ENCODE results near the gene ZNF414. TPM values are rescaled to one million over a fixed set of nuclear protein-coding genes. Genes with fewer than 3 reads are reported as not detected.

Gene ZNF414
- total and polyA plus RNA-seq, 3 experiments from 2014 or later = 18.0 to 26.0 (median 25.7) TPM

DNA sequence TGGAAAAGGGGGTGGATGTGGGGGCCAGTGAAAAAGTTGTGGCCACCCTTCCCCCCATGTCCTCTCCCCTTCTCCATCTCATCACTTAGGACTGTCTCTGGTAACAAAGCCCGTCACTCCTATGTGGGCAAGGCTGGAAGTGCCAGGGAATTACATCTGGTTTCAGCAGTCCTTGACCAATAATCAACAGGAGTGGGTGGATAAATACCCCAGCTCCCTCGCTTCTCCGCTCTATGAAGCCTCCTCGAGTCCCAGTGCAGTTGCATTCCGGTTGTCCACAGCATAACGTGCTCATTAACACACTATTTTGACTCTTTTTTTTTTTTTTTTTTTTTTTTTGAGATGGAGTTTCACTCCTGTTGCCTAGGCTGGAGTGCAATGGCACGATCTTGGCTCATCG is 31.8 kb upstream of the ZNF414 start:
- DNase-seq = no peak
- Histone ChIP-seq H3K4me1 (ENCODE audit: insufficient read depth, low read length) (no peaks in the 10 kb centered on the region), H3K27me3 (ENCODE audit: insufficient read depth, low read length, poor library complexity, severe bottlenecking) (no peaks in the 10 kb centered on the region), H3K27ac (ENCODE audit: low read depth, low read length) (no peak overlapping the region), H3K9me3 (ENCODE audit: low read length) (no peaks in the 10 kb centered on the region), H3K4me3 (ENCODE audit: low read length) (no peak overlapping the region), H3K36me3 (ENCODE audit: insufficient read depth, low read length) (no peaks in the 10 kb centered on the region)
- H3K27ac Mint-ChIP-seq = peak overlapping the region in 2 of 8 donors; percentile 20 to 21
- H3K9me3 Mint-ChIP-seq = no peaks in the 10 kb centered on the region
- H3K4me3 Mint-ChIP-seq = no peak overlapping the region
- H3K36me3 Mint-ChIP-seq = peaks cover 0 to 71% (median 7%) of the 10 kb centered on the region in 3 donors
- H3K4me1 Mint-ChIP-seq = peaks cover 0 to 2% (median 0%) of the 10 kb centered on the region in 3 donors
- H3K27me3 Mint-ChIP-seq = peaks cover 0 to 3% of the 10 kb centered on the region in 2 donors
- CTCF ChIA-PET = interaction anchor here (0.7 to 14.5 kb wide), 5 partner anchors 23 to 96 kb away, joined by 3 to 112 read pairs (median 3); partner anchors contain the start of genes MYO1F and ZNF414
- POLR2A ChIA-PET = interaction anchor here (0.6 to 1.3 kb wide), 5 partner anchors 12 to 138 kb away, joined by 3 to 7 read pairs (median 4); no protein-coding TSS in a partner anchor

DNA sequence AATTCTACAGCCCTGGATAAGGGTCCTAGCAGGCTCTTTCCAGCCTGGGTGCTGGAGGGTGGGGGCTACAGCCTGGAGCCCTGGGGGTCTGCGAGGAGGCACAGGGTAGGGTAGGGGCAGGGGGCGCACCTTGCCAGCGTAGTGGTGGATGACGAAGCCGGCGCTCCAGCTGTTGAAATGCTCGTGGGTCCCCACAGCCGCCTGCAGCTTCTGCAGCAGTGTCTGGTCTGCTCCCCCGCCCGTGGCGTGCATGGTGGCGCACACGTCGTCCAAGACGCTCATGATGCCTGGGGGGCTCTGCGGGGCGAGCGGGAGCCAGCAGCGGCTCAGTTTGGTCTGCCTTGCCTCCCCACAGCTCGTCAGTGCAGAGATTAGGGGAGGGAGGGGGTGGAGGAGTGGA is 30.2 kb upstream of the ZNF414 start:
- POLR2A ChIA-PET = no interaction called here

DNA sequence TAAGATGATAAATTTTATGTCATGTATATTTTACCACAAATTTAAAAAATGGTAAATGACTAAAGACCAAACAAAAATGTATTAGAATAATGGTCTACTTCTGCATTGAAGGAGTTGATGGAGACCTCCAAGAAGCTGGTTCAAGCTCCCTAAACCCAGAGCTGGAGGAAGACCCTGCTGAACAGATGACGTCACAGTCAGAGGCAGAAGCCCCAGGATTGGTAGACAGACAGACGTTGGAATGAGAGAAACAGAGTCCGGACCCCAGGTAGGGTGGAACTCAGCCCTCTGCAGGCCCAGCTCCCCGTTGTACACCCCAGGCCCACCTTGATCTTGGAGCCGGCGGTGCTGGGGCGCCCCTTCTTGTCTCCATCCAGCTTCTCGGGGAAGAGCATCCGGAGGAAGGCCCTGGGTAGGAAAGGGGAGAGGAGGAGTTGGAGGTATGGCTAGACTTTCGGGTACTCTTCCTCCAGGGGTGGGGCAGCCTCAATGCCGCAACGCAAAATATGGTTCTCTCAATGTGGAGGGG is 25.7 kb upstream of the ZNF414 start:
- peak overlapping the region in 1 of 8 donors; percentile 6 for H3K27ac Mint-ChIP-seq
- no peak overlapping the region for H3K4me3 Mint-ChIP-seq
- CTCF ChIA-PET = interaction anchor here (1.1 to 14.5 kb wide), 2 partner anchors 31 to 39 kb away, joined by 3 to 112 read pairs; partner anchors contain the start of gene MYO1F
- POLR2A ChIA-PET = interaction anchor here (0.7 kb wide), 1 partner anchor 126 kb away, joined by 3 read pairs; the partner anchor contains the start of gene MARCHF2
- Histone ChIP-seq H3K27ac (ENCODE audit: low read depth, low read length) (no peak overlapping the region), H3K36me3 (ENCODE audit: insufficient read depth, low read length) (peaks cover 7% of the 10 kb centered on the region), H3K9me3 (ENCODE audit: low read length) (no peaks in the 10 kb centered on the region), H3K27me3 (ENCODE audit: insufficient read depth, low read length, poor library complexity, severe bottlenecking) (no peaks in the 10 kb centered on the region), H3K4me3 (ENCODE audit: low read length) (no peak overlapping the region), H3K4me1 (ENCODE audit: insufficient read depth, low read length) (no peaks in the 10 kb centered on the region)
- peaks cover 0 to 2% (median 0%) of the 10 kb centered on the region in 3 donors for H3K4me1 Mint-ChIP-seq
- peaks cover 4 to 71% (median 9%) of the 10 kb centered on the region in 3 donors for H3K36me3 Mint-ChIP-seq
- H3K27me3 Mint-ChIP-seq = peaks cover 0 to 4% of the 10 kb centered on the region in 2 donors
- DNase-seq = no peak
- H3K9me3 Mint-ChIP-seq = no peaks in the 10 kb centered on the region

More for the DNA sequence above, 30.2 kb upstream of the ZNF414 start:
- H3K27ac Mint-ChIP-seq = no peak overlapping the region
- no peak overlapping the region for H3K4me3 Mint-ChIP-seq
- CTCF ChIA-PET = interaction anchor here (1.4 to 14.5 kb wide), 2 partner anchors 30 to 35 kb away, joined by 3 to 112 read pairs; partner anchors contain the start of genes MYO1F and ZNF414
- no peak for DNase-seq
- Histone ChIP-seq H3K36me3 (ENCODE audit: insufficient read depth, low read length) (no peaks in the 10 kb centered on the region), H3K27me3 (ENCODE audit: insufficient read depth, low read length, poor library complexity, severe bottlenecking) (no peaks in the 10 kb centered on the region), H3K4me1 (ENCODE audit: insufficient read depth, low read length) (no peaks in the 10 kb centered on the region), H3K27ac (ENCODE audit: low read depth, low read length) (no peak overlapping the region), H3K9me3 (ENCODE audit: low read length) (no peaks in the 10 kb centered on the region), H3K4me3 (ENCODE audit: low read length) (no peak overlapping the region)
- peaks cover 0 to 3% of the 10 kb centered on the region in 2 donors for H3K27me3 Mint-ChIP-seq
- peaks cover 0 to 71% (median 7%) of the 10 kb centered on the region in 3 donors for H3K36me3 Mint-ChIP-seq
- H3K9me3 Mint-ChIP-seq = no peaks in the 10 kb centered on the region
- peaks cover 0 to 2% (median 0%) of the 10 kb centered on the region in 3 donors for H3K4me1 Mint-ChIP-seq

DNA sequence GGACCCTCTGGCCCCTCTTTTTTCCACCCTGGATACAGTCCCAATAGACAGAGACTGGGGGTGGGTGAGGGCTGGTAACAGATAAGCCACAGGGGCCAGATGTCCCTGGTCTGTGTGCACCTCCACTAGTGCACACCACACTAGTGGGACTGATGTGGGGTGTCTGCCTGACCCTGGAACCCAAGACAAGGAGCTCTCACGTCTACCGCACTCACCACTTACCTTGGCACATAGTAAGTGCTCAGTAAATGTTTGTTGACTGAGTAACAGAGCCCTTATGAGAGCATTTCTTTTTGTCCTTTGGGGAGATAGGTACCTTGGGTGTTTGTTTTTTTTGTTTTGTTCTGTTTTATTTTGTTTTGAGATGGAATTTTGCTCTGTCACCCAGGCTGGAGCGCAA is 23.1 kb upstream of the ZNF414 start:
- no peak overlapping the region for H3K4me3 ChIP-seq (ENCODE audit: low read length)
- Mint-ChIP-seq H3K9me3 (no peaks in the 10 kb centered on the region), H3K4me1 (no peaks in the 10 kb centered on the region), H3K36me3 (peaks cover 4 to 71% (median 10%) of the 10 kb centered on the region in 3 donors), H3K27me3 (peaks cover 0 to 1% of the 10 kb centered on the region in 2 donors), H3K27ac (peak overlapping the region in 4 of 8 donors; percentile 34 to 61 (median 46)), H3K4me3 (no peak overlapping the region)
- no peaks in the 10 kb centered on the region for H3K4me1 ChIP-seq (ENCODE audit: insufficient read depth, low read length)
- no peaks in the 10 kb centered on the region for H3K27me3 ChIP-seq (ENCODE audit: insufficient read depth, low read length, poor library complexity, severe bottlenecking)
- no peak overlapping the region for H3K27ac ChIP-seq (ENCODE audit: low read depth, low read length)
- no peak for DNase-seq
- no peaks in the 10 kb centered on the region for H3K9me3 ChIP-seq (ENCODE audit: low read length)
- ChIA-PET CTCF (interaction anchor here (1.0 to 14.5 kb wide), 2 partner anchors 42 to 50 kb away, joined by 4 to 112 read pairs; partner anchors contain the start of gene MYO1F), POLR2A (no interaction called here)
- peaks cover 7% of the 10 kb centered on the region for H3K36me3 ChIP-seq (ENCODE audit: insufficient read depth, low read length)

DNA sequence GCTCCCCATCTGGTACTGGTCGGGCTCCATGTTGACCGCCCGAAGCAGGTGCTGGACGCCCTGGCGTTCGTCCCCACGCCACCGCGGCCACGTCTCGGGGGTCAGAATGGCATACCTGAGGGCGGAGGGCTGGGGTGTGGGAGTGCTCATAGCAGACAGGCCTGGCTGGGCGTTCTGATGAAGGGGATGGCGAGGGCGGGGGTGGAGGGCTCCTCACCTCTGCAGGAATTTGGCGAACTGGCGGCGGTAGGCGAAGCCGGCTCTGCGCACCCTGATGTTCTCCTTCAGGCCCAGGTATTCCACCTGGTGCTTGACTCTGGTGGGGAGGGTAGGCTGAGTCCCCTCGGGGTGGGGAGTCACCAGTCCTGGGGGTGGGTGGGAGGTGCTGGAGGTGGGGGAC is 22.3 kb upstream of the ZNF414 start:
- ChIA-PET POLR2A (no interaction called here), CTCF (no interaction called here)
- Mint-ChIP-seq H3K36me3 (peaks cover 4 to 71% (median 11%) of the 10 kb centered on the region in 3 donors), H3K27ac (peak overlapping the region in 1 of 8 donors; percentile 64), H3K27me3 (peaks cover 0 to 1% of the 10 kb centered on the region in 2 donors), H3K9me3 (no peaks in the 10 kb centered on the region), H3K4me1 (no peaks in the 10 kb centered on the region), H3K4me3 (no peak overlapping the region)
- no peak overlapping the region for H3K4me3 ChIP-seq (ENCODE audit: low read length)
- H3K27ac ChIP-seq (ENCODE audit: low read depth, low read length) = no peak overlapping the region
- no peaks in the 10 kb centered on the region for H3K9me3 ChIP-seq (ENCODE audit: low read length)
- no peaks in the 10 kb centered on the region for H3K4me1 ChIP-seq (ENCODE audit: insufficient read depth, low read length)
- H3K27me3 ChIP-seq (ENCODE audit: insufficient read depth, low read length, poor library complexity, severe bottlenecking) = no peaks in the 10 kb centered on the region
- H3K36me3 ChIP-seq (ENCODE audit: insufficient read depth, low read length) = peaks cover 7% of the 10 kb centered on the region
- DNase-seq = no peak

DNA sequence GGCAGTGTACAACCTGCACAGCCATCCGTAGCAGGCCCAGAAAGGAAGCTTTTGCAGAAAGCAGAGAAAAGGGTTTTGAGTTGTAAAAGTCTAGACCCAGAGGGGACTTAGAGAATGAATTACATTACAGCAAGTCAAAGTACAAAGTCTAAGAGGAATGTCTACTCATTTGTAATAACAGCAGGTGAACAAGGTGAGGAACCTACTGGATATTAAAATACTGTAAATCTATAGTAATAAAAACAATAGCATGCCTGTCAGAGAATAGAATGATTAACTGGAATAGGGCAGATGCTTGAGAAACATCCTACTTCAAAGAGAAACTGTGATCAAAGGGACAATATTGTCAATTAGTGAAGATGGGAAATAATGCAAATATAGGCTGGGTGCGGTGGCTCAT is 18.3 kb upstream of the ZNF414 start:
- Histone ChIP-seq H3K27ac (ENCODE audit: low read depth, low read length) (no peak overlapping the region), H3K36me3 (ENCODE audit: insufficient read depth, low read length) (peaks cover 30% of the 10 kb centered on the region), H3K27me3 (ENCODE audit: insufficient read depth, low read length, poor library complexity, severe bottlenecking) (no peaks in the 10 kb centered on the region), H3K4me3 (ENCODE audit: low read length) (no peak overlapping the region), H3K4me1 (ENCODE audit: insufficient read depth, low read length) (no peaks in the 10 kb centered on the region), H3K9me3 (ENCODE audit: low read length) (no peaks in the 10 kb centered on the region)
- POLR2A ChIA-PET = no interaction called here
- Mint-ChIP-seq H3K9me3 (no peaks in the 10 kb centered on the region), H3K27ac (peak overlapping the region in 2 of 8 donors; percentile 29 to 41), H3K4me1 (peaks cover 7 to 13% (median 11%) of the 10 kb centered on the region in 3 donors), H3K27me3 (peaks cover 0 to 1% of the 10 kb centered on the region in 2 donors), H3K4me3 (no peak overlapping the region), H3K36me3 (peaks cover 20 to 72% (median 27%) of the 10 kb centered on the region in 3 donors)
- CTCF ChIA-PET = interaction anchor here (0.6 to 1.4 kb wide), 3 partner anchors 10 to 47 kb away, joined by 3 read pairs; no protein-coding TSS in a partner anchor
- no peak for DNase-seq

DNA sequence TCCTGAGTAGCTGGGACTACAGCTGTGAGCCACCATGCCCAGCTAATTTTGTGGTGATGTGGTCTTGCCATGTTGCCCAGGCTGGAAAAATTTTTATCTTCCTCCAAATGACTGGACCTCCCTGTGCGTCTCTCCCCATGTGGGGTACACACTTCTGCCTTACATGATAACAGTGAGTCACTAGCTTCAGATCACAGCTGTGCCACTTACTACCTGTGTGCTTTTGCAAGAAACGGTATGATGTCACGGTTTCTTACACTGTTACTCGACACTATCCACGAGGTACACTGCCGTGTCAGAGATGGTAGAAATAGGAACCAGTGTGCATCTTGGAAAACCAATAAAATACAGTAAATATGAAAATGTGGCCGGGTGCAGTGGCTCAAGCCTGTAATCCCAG is 17.5 kb upstream of the ZNF414 start:
- no peaks in the 10 kb centered on the region for H3K9me3 Mint-ChIP-seq
- POLR2A ChIA-PET = interaction anchor here (0.6 to 1.5 kb wide), 3 partner anchors 36 to 1825 kb away, joined by 3 to 6 read pairs (median 3); no protein-coding TSS in a partner anchor

More for the DNA sequence above, 17.5 kb upstream of the ZNF414 start:
- Histone ChIP-seq H3K27ac (ENCODE audit: low read depth, low read length) (no peak overlapping the region), H3K4me1 (ENCODE audit: insufficient read depth, low read length) (no peaks in the 10 kb centered on the region), H3K36me3 (ENCODE audit: insufficient read depth, low read length) (peaks cover 26% of the 10 kb centered on the region), H3K9me3 (ENCODE audit: low read length) (no peaks in the 10 kb centered on the region), H3K27me3 (ENCODE audit: insufficient read depth, low read length, poor library complexity, severe bottlenecking) (no peaks in the 10 kb centered on the region), H3K4me3 (ENCODE audit: low read length) (no peak overlapping the region)
- Mint-ChIP-seq H3K27ac (no peak overlapping the region), H3K27me3 (peaks cover 0 to 1% of the 10 kb centered on the region in 2 donors), H3K4me1 (peaks cover 9 to 16% (median 13%) of the 10 kb centered on the region in 3 donors), H3K36me3 (peaks cover 20 to 66% (median 29%) of the 10 kb centered on the region in 3 donors), H3K4me3 (no peak overlapping the region)
- CTCF ChIA-PET = interaction anchor here (0.8 to 1.6 kb wide), 4 partner anchors 11 to 48 kb away, joined by 3 to 4 read pairs (median 4); no protein-coding TSS in a partner anchor
- DNase-seq = no peak

All from CD8-positive, alpha-beta memory T cell (primary cell).